Kasumi-1 (cell line): ENCODE measurements around the gene GPR89A.
"Not testable (repeated sequence)": the region's sequence is repeated elsewhere in the genome, so short reads cannot be mapped to it uniquely, and the experiment has no call there.

Source experiments
- DNase-seq, 2 experiments: peaks; one replicate each; lab custom pipeline; 2025; lab: John Stamatoyannopoulos, UW

Gene GPR89A

GRCh38 chr1:145607833-145608733, at the start of gene GPR89A:
Gene GPR89A (plus strand): TSS chr1:145607988. CDS start chr1:145608134, 146 bp downstream.
- peak; percentile 73 to 74 for DNase-seq

DNA sequence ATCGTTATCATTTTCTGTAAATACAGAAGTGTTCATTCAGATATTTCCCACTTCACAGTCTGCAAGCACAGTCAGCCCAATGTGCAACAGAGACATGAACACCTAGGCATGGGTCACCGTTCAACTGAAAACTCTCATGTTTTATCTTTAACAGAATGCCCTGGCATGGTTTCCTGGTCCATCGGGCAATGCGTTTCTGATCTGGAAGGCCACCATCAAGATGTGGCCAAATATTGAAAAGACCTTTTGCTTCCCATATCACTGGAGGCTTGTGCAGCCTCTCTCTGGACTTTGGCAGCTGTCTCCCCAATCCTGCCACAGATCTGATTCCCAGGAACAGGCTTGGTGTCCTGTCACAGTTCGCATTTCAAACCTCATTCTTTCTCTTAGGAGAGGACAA, 21.0 kb upstream of the GPR89A start:
- not testable (repeated sequence) for DNase-seq

- not testable (repeated sequence) for DNase-seq
These were observed 17.0 kb upstream of the GPR89A start for GRCh38 chr1:145590806-145591205.

- not testable (repeated sequence) for DNase-seq
These were observed 15.4 kb upstream of the GPR89A start for GRCh38 chr1:145592347-145592746.

- DNase-seq, result not testable (repeated sequence)
These were observed 12.4 kb upstream of the GPR89A start for GRCh38 chr1:145595421-145595820.

DNA sequence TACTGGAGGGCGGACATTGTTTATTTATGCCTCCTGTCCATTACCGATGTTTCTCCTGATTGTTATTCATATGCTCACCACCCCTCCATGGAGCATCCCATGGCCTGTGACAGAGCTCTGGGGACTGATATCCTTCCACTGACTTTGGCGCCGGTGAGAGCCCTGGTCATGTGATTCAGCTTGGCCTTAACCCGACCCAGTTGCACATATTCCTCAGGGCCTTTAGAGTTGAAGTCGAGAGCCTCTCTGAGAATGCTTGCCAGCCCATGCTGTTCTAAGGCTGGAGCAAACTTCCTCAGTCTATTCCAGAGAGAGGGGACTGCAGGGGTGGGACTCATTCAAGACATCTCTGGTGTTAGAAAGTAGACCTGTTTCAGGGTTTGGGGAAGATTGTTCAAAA, 11.6 kb upstream of the GPR89A start:
- DNase-seq, result not testable (repeated sequence)

DNA sequence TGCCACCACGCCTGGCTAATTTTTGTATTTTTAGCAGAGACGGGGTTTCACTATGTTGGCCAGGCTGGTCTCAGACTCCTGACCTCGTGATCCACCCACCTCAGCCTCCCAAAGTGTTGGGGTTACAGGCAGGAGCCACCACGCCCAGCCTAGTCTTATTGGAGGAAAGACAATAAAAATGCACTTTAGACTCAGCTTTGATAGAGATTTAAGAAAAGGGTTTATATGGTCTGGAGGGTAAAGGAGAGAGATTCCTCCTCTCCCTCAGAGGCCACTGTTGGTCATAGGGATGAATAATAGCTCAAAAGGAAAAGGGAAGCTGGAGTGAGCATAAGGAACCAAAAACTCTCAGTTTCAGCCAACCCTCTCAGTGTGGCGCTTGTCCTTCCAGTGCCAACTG, 8.4 kb upstream of the GPR89A start:
- not testable (repeated sequence) for DNase-seq

DNA sequence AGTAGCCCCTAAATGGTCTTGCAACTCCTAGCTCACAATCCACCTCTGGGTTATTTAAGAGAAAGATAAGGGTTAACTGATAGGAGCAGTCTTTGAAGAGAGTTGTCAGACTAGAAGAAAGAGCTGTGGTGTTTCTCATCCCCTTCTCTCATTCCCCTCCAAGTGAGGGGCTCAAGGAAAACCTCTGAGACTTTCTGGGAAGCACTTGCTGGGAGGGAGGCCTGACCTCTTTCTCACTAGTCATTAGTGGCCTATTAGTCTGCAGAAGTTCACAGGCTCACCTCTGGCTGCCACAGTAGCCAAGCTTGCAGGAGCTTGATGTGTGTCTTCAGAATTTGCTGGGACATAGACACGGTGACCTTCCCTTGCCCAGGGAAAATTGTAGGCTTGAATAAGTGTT, 6.2 kb upstream of the GPR89A start:
- no peak for DNase-seq

- not testable (repeated sequence) for DNase-seq
These were observed 948 bp upstream of the GPR89A start for GRCh38 chr1:145606840-145607239.

DNA sequence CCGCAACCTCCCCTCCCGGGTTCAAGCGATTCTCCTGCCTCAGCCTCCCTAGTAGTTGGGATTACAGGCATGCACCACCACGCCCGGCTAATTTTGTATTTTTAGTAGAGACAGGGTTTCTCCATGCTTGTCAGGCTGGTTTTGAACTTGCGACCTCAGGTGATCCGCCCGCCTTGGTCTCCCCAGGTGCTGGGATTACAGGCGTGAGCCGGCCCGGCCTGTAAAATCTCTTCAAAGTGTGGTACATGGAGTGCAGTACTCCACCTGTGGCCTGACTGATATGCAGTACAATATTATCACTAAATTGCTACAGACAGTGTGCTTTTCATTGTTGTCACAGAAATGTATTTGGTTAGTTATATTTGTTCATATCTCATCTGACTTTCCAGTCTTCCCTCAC, 499 bp upstream of the GPR89A start:
- DNase-seq, result not testable (repeated sequence)

- not testable (repeated sequence) for DNase-seq
These were observed 3.0 kb downstream of the GPR89A start for GRCh38 chr1:145610744-145611143.

- DNase-seq, result not testable (repeated sequence)
These were observed 12.3 kb downstream of the GPR89A start for GRCh38 chr1:145620073-145620472.

DNA sequence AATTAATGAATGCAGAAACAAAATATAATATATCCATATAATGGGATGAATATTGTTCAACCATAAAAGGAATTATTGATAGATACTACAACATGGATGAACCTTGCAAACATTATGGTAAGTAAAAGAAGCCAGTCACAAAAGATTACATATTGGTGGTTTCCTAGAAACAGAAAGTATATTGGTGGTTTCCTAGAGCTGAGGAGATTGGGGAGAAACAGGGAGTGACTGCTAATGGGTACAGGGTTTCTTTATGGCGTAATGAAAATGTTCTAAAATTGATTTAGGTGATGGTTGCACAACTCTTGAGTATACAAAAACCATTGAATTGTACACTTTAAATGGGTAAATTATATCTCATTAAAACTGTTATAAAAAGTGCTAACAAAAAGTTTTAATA, 14.4 kb downstream of the GPR89A start:
- not testable (repeated sequence) for DNase-seq

DNA sequence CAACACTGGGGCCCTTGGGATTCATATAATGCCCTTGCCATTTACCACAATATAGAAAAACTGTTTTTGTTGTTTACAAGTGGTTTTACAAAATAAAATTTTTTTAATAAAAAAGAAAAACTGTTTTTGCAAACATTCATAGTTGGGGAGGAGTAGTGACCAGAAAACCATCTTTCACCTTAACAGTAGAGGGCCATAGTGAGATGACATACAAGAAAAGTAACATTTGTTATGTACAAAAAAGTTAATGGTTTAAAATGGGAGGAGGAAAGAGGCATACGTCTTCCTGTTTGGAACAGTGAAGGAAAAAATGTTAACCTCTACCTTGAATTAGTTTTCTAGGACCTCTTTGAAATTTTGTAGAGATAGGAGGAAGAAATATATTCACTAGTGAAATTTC, 28.4 kb downstream of the GPR89A start:
- not testable (repeated sequence) for DNase-seq

GRCh38 chr1:145641886-145642285, 34.1 kb downstream of the GPR89A start:
- not testable (repeated sequence) for DNase-seq

- DNase-seq, result not testable (repeated sequence)
These were observed 36.2 kb downstream of the GPR89A start for GRCh38 chr1:145643990-145644389.

DNA sequence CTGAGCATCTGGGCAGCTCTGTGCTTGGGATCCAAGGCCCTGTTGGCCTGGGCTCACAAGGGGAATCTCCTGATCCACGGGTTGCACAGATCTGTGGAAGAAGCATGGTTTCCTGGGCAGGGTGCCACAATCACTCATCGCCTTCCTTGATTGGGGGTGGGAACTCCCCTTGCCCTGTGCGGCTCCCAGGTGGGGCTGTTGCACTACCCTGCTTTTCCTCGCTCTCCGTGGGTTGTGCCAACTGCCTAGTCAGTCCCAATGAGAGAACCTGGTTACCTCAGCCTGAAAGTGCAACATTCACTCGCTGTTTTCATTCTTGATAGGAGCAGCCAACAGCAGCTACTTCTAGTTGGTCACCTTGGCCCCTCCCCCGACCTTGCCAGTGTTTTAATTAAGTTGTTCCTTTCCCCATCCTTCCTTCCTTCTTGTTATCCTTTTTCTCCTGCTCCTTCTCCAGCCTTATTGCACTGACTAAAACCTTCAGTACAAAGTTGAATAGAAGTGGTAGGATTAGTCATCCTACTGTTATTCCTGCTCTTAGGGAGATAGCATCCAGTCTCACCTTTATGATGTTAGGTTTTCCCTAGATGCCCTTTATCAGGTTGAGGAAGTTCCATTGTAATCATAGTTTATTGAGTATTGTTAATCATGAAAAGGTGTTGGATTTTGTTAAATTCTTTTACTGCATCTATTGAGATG, 48.6 kb downstream of the GPR89A start:
- DNase-seq, result not testable (repeated sequence)

GRCh38 chr1:145662502-145662901, 54.7 kb downstream of the GPR89A start:
- DNase-seq, result not testable (repeated sequence)

GRCh38 chr1:145665015-145665414, 57.2 kb downstream of the GPR89A start:
- DNase-seq, result not testable (repeated sequence)

DNA sequence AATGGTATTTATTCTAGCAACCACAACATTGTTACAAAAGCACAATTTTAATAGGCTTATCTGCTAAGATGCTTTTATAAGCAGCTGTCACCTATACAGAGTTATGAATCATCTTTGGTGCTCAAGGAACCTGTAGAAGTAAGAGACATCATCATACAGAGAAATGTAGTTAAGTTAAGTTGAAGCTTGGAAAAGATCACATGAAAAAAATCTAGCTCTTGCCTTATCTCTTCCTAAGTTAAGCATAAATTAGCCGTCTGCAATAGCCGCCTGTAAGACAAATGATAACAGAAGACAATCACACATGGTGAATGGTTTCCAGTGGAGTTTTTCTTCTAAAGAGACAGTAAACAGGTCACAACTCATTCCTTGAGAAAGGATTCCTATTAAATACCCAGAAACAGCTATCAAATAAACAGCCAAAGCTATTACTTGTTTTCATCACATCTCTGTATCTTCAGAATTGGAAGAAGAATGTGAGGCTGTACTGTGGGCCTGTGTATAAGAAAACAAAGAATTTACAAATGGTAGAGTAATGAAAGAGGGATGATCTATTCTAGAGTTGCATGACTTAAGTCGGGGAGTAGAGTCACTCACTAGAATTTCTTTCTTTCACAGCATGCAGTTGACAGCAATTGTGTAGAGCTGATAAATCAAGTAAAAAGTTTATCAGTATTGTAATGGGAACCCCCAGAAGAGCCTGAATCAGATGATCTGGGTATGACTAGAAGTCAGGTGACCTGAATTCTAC, 63.4 kb downstream of the GPR89A start:
- DNase-seq, result not testable (repeated sequence)

DNA sequence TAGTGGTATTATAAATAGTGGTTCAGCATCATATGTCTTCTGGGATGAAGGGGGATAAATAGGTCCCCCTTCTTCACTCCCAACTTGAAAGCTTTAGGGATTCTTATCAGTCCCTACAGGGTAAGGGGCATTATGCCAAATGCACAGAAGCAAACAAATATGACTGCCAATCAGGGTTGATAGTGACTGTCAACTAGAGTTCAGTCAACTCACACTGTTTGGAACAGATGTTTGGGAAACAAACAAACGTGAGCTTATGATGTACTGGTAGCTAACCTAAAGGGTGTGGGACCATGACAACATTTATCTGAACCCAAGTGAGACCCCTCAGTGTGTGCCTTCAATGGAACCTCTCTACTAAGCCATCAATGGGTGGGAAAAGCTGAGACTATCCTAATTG, 65.4 kb downstream of the GPR89A start:
- DNase-seq, result not testable (repeated sequence)

- not testable (repeated sequence) for DNase-seq
These were observed 77.1 kb downstream of the GPR89A start for GRCh38 chr1:145684858-145685257.
